NCI-H460 (cell line): ENCODE measurements around the gene MINDY1. TPM values are rescaled to one million over a fixed set of nuclear protein-coding genes. Genes with fewer than 3 reads are reported as not detected.

Source experiments
- DNase-seq: peaks from one replicate; pipeline ENCODE4 v3.0.0-alpha.2; 2016; ENCODE audit warnings: low read depth; ENCODE audit errors: extremely low read depth
- small RNA-seq, 2 experiments: library from RNA; depleted of rRNA; stranded (forward); fragments of <200 nt; gene quantifications; one replicate each; pipeline ENCODE3, GENCODE V24; 2014
- total RNA-seq: library from RNA; depleted of rRNA; stranded (reverse); fragments of >200 nt; shearing (Covaris generic); gene quantifications from 2 replicates; pipeline ENCODE4 v1.2.3, GENCODE V29; 2014; rRNA removed

The MINDY1 gene
- total RNA-seq, 1 experiment from 2014 or later: 13.4 TPM

GRCh38 chr1:150969626-150970025 lies 37.1 kb downstream of the MINDY1 start:
- no peak for DNase-seq

- no peak for DNase-seq
Observed at GRCh38 chr1:150968491-150968890, 38.2 kb downstream of the MINDY1 start.

GRCh38 chr1:150967936-150968335 lies 38.8 kb downstream of the MINDY1 start:
- DNase-seq: no peak

GRCh38 chr1:150966011-150966410 lies 40.7 kb downstream of the MINDY1 start:
- no peak for DNase-seq

GRCh38 chr1:150965605-150966004 lies 41.1 kb downstream of the MINDY1 start:
- no peak for DNase-seq

GRCh38 chr1:150964164-150964489 lies 42.6 kb downstream of the MINDY1 start:
- no peak for DNase-seq

GRCh38 chr1:150963321-150964163 lies 43.2 kb downstream of the MINDY1 start:
- DNase-seq: no peak

- DNase-seq: no peak
Observed at GRCh38 chr1:150961756-150962155, 44.9 kb downstream of the MINDY1 start.

GRCh38 chr1:150960646-150961045 lies 46.1 kb downstream of the MINDY1 start:
- no peak for DNase-seq

GRCh38 chr1:150957666-150958065 lies 49.0 kb downstream of the MINDY1 start:
- DNase-seq: no peak

- no peak for DNase-seq
Observed at GRCh38 chr1:150955280-150955679, 51.4 kb downstream of the MINDY1 start.

GRCh38 chr1:150954708-150955107 lies 52.0 kb downstream of the MINDY1 start:
- DNase-seq: no peak

Small RNA genes within 50 kb of the gene (small RNA-seq; reads per million reads assigned to genes)
- 0 to 0.06 reads per million in 2 experiments for gene RNU6-884P

Other genes starting within 250 kb of the MINDY1 start
- gene CTSS, start 241.1 kb downstream of the MINDY1 start, total RNA-seq: 0.38 and 1.1 TPM in 2 replicates
- gene CTSK, start 198.6 kb downstream of the MINDY1 start, total RNA-seq: 2.7 and 4.5 TPM in 2 replicates
- 22.8 and 27.1 TPM in 2 replicates for gene ARNT, start 130.3 kb downstream of the MINDY1 start, total RNA-seq
- not detected in 2 replicates for gene CTXND2, start 119.8 kb downstream of the MINDY1 start, total RNA-seq
- 46.5 and 53.6 TPM in 2 replicates for gene SETDB1, start 80.5 kb downstream of the MINDY1 start, total RNA-seq
- 354 and 361 TPM in 2 replicates for gene CERS2, start 32.1 kb downstream of the MINDY1 start, total RNA-seq
- gene ANXA9, start 24.6 kb downstream of the MINDY1 start, total RNA-seq: 0.10 and 0.61 TPM in 2 replicates
- gene PRUNE1, start 1.5 kb upstream of the MINDY1 start, total RNA-seq: 22.7 and 24.7 TPM in 2 replicates
- 0.43 and 1.3 TPM in 2 replicates for gene BNIPL, start 29.7 kb upstream of the MINDY1 start, total RNA-seq
- 6.1 and 7.2 TPM in 2 replicates for gene C1orf56, start 40.8 kb upstream of the MINDY1 start, total RNA-seq
- gene CDC42SE1, start 52.7 kb upstream of the MINDY1 start, total RNA-seq: 100 and 101 TPM in 2 replicates
- 82.1 and 84.6 TPM in 2 replicates for gene MLLT11, start 53.5 kb upstream of the MINDY1 start, total RNA-seq
- 14.3 and 18.2 TPM in 2 replicates for gene GABPB2, start 63.9 kb upstream of the MINDY1 start, total RNA-seq
- gene SEMA6C, start 139.7 kb upstream of the MINDY1 start, total RNA-seq: 0.69 and 1.2 TPM in 2 replicates
- not detected in 2 replicates for gene TNFAIP8L2, start 149.7 kb upstream of the MINDY1 start, total RNA-seq
- gene LYSMD1, start 159.0 kb upstream of the MINDY1 start, total RNA-seq: 18.0 and 25.1 TPM in 2 replicates
- gene SCNM1, start 159.2 kb upstream of the MINDY1 start, total RNA-seq: 95.3 and 96.9 TPM in 2 replicates
- gene TMOD4, start 169.1 kb upstream of the MINDY1 start, total RNA-seq: 0.87 TPM in 1 of 2 replicates, not detected in the other
- gene VPS72, start 183.3 kb upstream of the MINDY1 start, total RNA-seq: 88.7 and 95.2 TPM in 2 replicates
- 95.2 and 119 TPM in 2 replicates for gene PIP5K1A, start 191.7 kb upstream of the MINDY1 start, total RNA-seq
- 216 and 237 TPM in 2 replicates for gene PSMD4, start 247.8 kb upstream of the MINDY1 start, total RNA-seq